IMR-90 (cell line): Measurements from ENCODE around the gene IKBKE. TPM values are rescaled to one million over a fixed set of nuclear protein-coding genes. Genes with fewer than 3 reads are reported as not detected.

Experiments
- ATAC-seq: fragments of 200-7000 bp; cut with Tn5 transposase; 2 replicates; pipeline ENCODE4 v1.9.1; 2020; ENCODE audit warnings: low read depth, mild to moderate bottlenecking, moderate library complexity
- BruUV-seq: library from RNA; stranded (reverse); fragments of 400-500 nt; replicated peaks from 2 replicates; lab custom pipeline; 2021; lab: Mats Ljungman, UMichigan
- CTCF ChIA-PET: fragments of 300-600 bp; formaldehyde crosslinking; extraction: SDS; loops from one replicate; lab custom pipeline; 2021; ENCODE audit warnings: antibody characterized with exemption; lab: Yijun Ruan, JAX
- POLR2A ChIA-PET: fragments of 300-600 bp; sonication (Branson Sonifier 250); formaldehyde crosslinking; loops from one replicate; lab custom pipeline; 2022; ENCODE audit warnings: antibody characterized with exemption; ENCODE audit not compliant: unreplicated experiment; lab: Charles Lee
- DNase-seq: peaks from one replicate; pipeline ENCODE4 v3.0.0; 2013
- H2AFZ ChIP-seq: replicated peaks from 2 replicates; pipeline ENCODE3; 2013; ENCODE audit warnings: low read length, mild to moderate bottlenecking; ENCODE audit not compliant: poor library complexity
- H2AK5ac ChIP-seq: 2 replicates; pipeline ENCODE4 v1.6.1; 2013; ENCODE audit warnings: low read depth, low read length, inconsistent platforms
- H2AK9ac ChIP-seq: replicated peaks from 2 replicates; pipeline ENCODE3; 2013; ENCODE audit warnings: mild to moderate bottlenecking, low read depth, low read length, moderate library complexity; ENCODE audit not compliant: poor library complexity
- H2BK120ac ChIP-seq: 2 replicates; pipeline ENCODE4 v1.6.1; 2013; ENCODE audit warnings: low read depth, low read length, inconsistent platforms
- H2BK15ac ChIP-seq: 3 replicates; pipeline ENCODE4 v1.6.1; 2013; ENCODE audit warnings: low read depth, low read length, inconsistent platforms
- H2BK20ac ChIP-seq: 2 replicates; pipeline ENCODE4 v1.6.1; 2013; ENCODE audit warnings: low read depth, mild to moderate bottlenecking, inconsistent platforms, low read length, moderate library complexity
- H2BK5ac ChIP-seq: 2 replicates; pipeline ENCODE4 v1.6.1; 2013; ENCODE audit warnings: mild to moderate bottlenecking, low read depth, low read length, inconsistent platforms; ENCODE audit not compliant: poor library complexity, severe bottlenecking
- H3K14ac ChIP-seq: replicated peaks from 2 replicates; pipeline ENCODE4 v1.6.1; 2013; ENCODE audit warnings: low read depth, low read length, inconsistent platforms
- H3K18ac ChIP-seq: 2 replicates; pipeline ENCODE4 v1.6.1; 2013; ENCODE audit warnings: low read depth, low read length, control low read depth
- H3K23ac ChIP-seq: 2 replicates; pipeline ENCODE4 v1.6.1; 2013; ENCODE audit warnings: low read depth, low read length, inconsistent platforms
- H3K27ac ChIP-seq: 2 replicates; pipeline ENCODE4 v1.5.1; 2013; ENCODE audit warnings: mild to moderate bottlenecking, control low read depth, low read length; ENCODE audit not compliant: insufficient read depth
- H3K27me3 ChIP-seq: 2 replicates; pipeline ENCODE4 v1.6.1; 2013; ENCODE audit warnings: low read length; ENCODE audit not compliant: control insufficient read depth, insufficient read depth
- H3K36me3 ChIP-seq: 2 replicates; pipeline ENCODE4 v1.6.1; 2013; ENCODE audit warnings: low read length, mixed read lengths; ENCODE audit not compliant: control insufficient read depth, insufficient read depth
- H3K4ac ChIP-seq: 2 replicates; pipeline ENCODE4 v1.6.1; 2013; ENCODE audit warnings: low read depth, low read length, inconsistent platforms
- H3K4me1 ChIP-seq: 2 replicates; pipeline ENCODE4 v1.6.1; 2013; ENCODE audit warnings: low read length, mixed read lengths; ENCODE audit not compliant: control insufficient read depth, insufficient read depth
- H3K4me2 ChIP-seq: 2 replicates; pipeline ENCODE4 v1.6.1; 2013; ENCODE audit warnings: low read depth, mild to moderate bottlenecking, control low read depth, low read length, moderate library complexity
- H3K4me3 ChIP-seq: 2 replicates; pipeline ENCODE4 v1.5.1; 2013; ENCODE audit warnings: low read depth, mild to moderate bottlenecking, control low read depth, low read length, moderate library complexity; ENCODE audit not compliant: insufficient read depth
- H3K56ac ChIP-seq: 2 replicates; pipeline ENCODE4 v1.6.1; 2013; ENCODE audit warnings: low read length, inconsistent platforms; ENCODE audit not compliant: insufficient read depth; ENCODE audit errors: extremely low read depth
- H3K79me1 ChIP-seq, 2 experiments: 2 replicates each; pipeline ENCODE4 v1.6.1; 2013; ENCODE audit warnings: low read length in 2 of 2, inconsistent platforms in 1 of 2, low read depth in 1 of 2
- H3K9ac ChIP-seq: 2 replicates; pipeline ENCODE4 v1.6.1; 2013; ENCODE audit warnings: low read depth, low read length, control low read depth
- H3K9me1 ChIP-seq: 2 replicates; pipeline ENCODE4 v1.6.1; 2013; ENCODE audit warnings: low read length, inconsistent platforms; ENCODE audit not compliant: insufficient read depth
- H3K9me3 ChIP-seq: 2 replicates; pipeline ENCODE4 v1.6.1; 2013; ENCODE audit warnings: low read length; ENCODE audit not compliant: control insufficient read depth, insufficient read depth
- H4K20me1 ChIP-seq: 2 replicates; pipeline ENCODE4 v1.6.1; 2013; ENCODE audit warnings: low read length, inconsistent platforms; ENCODE audit not compliant: insufficient read depth
- H4K5ac ChIP-seq: 2 replicates; pipeline ENCODE4 v1.6.1; 2013; ENCODE audit warnings: mild to moderate bottlenecking, low read depth, low read length, control low read depth
- H4K8ac ChIP-seq, 2 experiments: 2 replicates each; pipeline ENCODE4 v1.6.1; 2013; ENCODE audit warnings: low read depth in 2 of 2, low read length in 2 of 2, control low read depth in 1 of 2, inconsistent platforms in 1 of 2
- H4K91ac ChIP-seq: 2 replicates; pipeline ENCODE4 v1.6.1; 2013; ENCODE audit warnings: low read depth, low read length, inconsistent platforms; ENCODE audit not compliant: insufficient read depth
- BHLHE40 ChIP-seq: fragments of 150-350 bp; IDR thresholded peaks from 2 replicates; pipeline ENCODE4 v1.6.1; 2016; ENCODE audit warnings: mild to moderate bottlenecking, low read depth, low read length
- CEBPB ChIP-seq: IDR thresholded peaks from 2 replicates; pipeline ENCODE4 v1.6.1; 2012; ENCODE audit warnings: low read depth, low read length, improper control_type of control experiment
- CHD1 ChIP-seq: IDR thresholded peaks from 2 replicates; pipeline ENCODE4 v1.6.1; 2012; ENCODE audit warnings: low read depth, low read length, improper control_type of control experiment
- CTCF ChIP-seq: conservative IDR thresholded peaks from 2 replicates; pipeline ENCODE4 v1.5.1; 2012; ENCODE audit warnings: mild to moderate bottlenecking, low read depth, low read length, improper control_type of control experiment
- FOS ChIP-seq: fragments of 150-350 bp; IDR thresholded peaks from 2 replicates; pipeline ENCODE4 v1.6.1; 2016; ENCODE audit warnings: low read depth, low read length
- MAFK ChIP-seq: IDR thresholded peaks from 2 replicates; pipeline ENCODE4 v1.6.1; 2012; ENCODE audit warnings: low read depth, low read length, improper control_type of control experiment
- MXI1 ChIP-seq: IDR thresholded peaks from 2 replicates; pipeline ENCODE4 v1.6.1; 2012; ENCODE audit warnings: low read depth, mild to moderate bottlenecking, low read length, moderate library complexity, borderline replicate concordance
- NFE2L2 ChIP-seq: fragments of 150-350 bp; IDR thresholded peaks from 2 replicates; pipeline ENCODE4 v1.6.1; 2016; ENCODE audit warnings: low read depth, mild to moderate bottlenecking, low read length
- POLR2A ChIP-seq: IDR thresholded peaks from 2 replicates; pipeline ENCODE4 v1.6.1; 2012; ENCODE audit warnings: mild to moderate bottlenecking, low read depth, low read length
- RAD21 ChIP-seq: IDR thresholded peaks from 2 replicates; pipeline ENCODE4 v1.6.1; 2012; ENCODE audit warnings: low read length, improper control_type of control experiment
- RCOR1 ChIP-seq: IDR thresholded peaks from 2 replicates; pipeline ENCODE4 v1.6.1; 2012; ENCODE audit warnings: mild to moderate bottlenecking, low read length, improper control_type of control experiment; ENCODE audit not compliant: insufficient replicate concordance
- RFX5 ChIP-seq: IDR thresholded peaks from 2 replicates; pipeline ENCODE4 v1.8.0; 2012; ENCODE audit warnings: low read depth, mild to moderate bottlenecking, low read length, moderate library complexity
- USF2 ChIP-seq: fragments of 150-350 bp; IDR thresholded peaks from 2 replicates; pipeline ENCODE4 v1.6.1; 2017; ENCODE audit warnings: mild to moderate bottlenecking, antibody characterized with exemption, low read length, low read depth
- WGBS, 2 experiments: methylation state at CpG; one replicate each; pipeline versions ENCODE4 v1.1.5 to v1.1.7; 2013; ENCODE audit warnings: missing lambda C conversion rate in 2 of 2; ENCODE audit not compliant: insufficient read length in 1 of 2; ENCODE audit errors: extremely low coverage in 2 of 2; 5-methylcytosine and 5-hydroxymethylcytosine counted together
- dilution Hi-C: fragments of 300-500 bp; cut with HindIII; formaldehyde crosslinking; loops from one replicate; pipeline ENCODE4 v1.14.3; 2018; ENCODE audit warnings: low sequenced_read_pairs; ENCODE audit not compliant: unreplicated experiment
- in situ Hi-C: fragments of 300-500 bp; cut with MboI; formaldehyde crosslinking; loops from 3 replicates; pipeline ENCODE4 v1.14.3; 2019; ENCODE audit warnings: low sequenced_read_pairs, inconsistent platforms, mixed read lengths
- intact Hi-C: fragments of 100-400 bp; cut with micrococcal nuclease; formaldehyde crosslinking; loops from 2 replicates; pipeline ENCODE4 v1.10.0; 2022
- polyA plus RNA-seq, 3 experiments: library from polyadenylated mRNA; depleted of rRNA; stranded (reverse); fragments of >200 nt; gene quantifications; 2 replicates each; pipeline ENCODE4 v1.2.3, GENCODE V29; 2012; ENCODE audit warnings: low replicate concordance in 1 of 3
- total RNA-seq: library from RNA; depleted of rRNA; stranded (reverse); fragments of >200 nt; gene quantifications from 2 replicates; pipeline ENCODE4 v1.2.3, GENCODE V29; 2012

IKBKE gene
- total and polyA plus RNA-seq, 2 of the 4 experiments (the other 2 are of a cell fraction): 20.3 to 24.0 TPM

GRCh38 chr1:206492589-206492988 is 22.3 kb downstream of the IKBKE start:
- intact Hi-C loops: loop anchor here (5.0 kb wide), 1 partner anchor 420 kb away; no protein-coding TSS in a partner anchor
- no peak overlapping the region for H2AK5ac ChIP-seq
- H3K9me1 ChIP-seq: 0 out of 2 replicates have a peak, but pooled peaks cover 7% of the 10 kb centered on the region
- 93% methylated on average over 8 of the region's 10 CpGs; no CpG with 5 or more reads in 1 of the 2 experiments for WGBS, 2 experiments
- H3K14ac ChIP-seq: no peak overlapping the region
- DNase-seq (no peak), ATAC-seq (no peak)
- no peak overlapping the region for H4K91ac ChIP-seq
- no peak overlapping the region for H3K4me3 ChIP-seq
- POLR2A ChIA-PET: no interaction called here
- dilution Hi-C loops: no loop called here
- no peak overlapping the region for H2AK9ac ChIP-seq
- no peak overlapping the region for H3K9ac ChIP-seq
- H3K23ac ChIP-seq: no peak overlapping the region
- no peak overlapping the region for H2BK120ac ChIP-seq
- H3K27me3 ChIP-seq: no peaks in the 10 kb centered on the region
- no peak overlapping the region for H3K4me2 ChIP-seq
- H2AFZ ChIP-seq: no peak overlapping the region
- H2BK5ac ChIP-seq: no peak overlapping the region
- CTCF ChIA-PET: no interaction called here
- peaks cover 4% of the 10 kb centered on the region for H3K4me1 ChIP-seq
- no peak overlapping the region for H3K56ac ChIP-seq
- H3K18ac ChIP-seq: no peak overlapping the region
- TF ChIP-seq USF2: no peak
- no peak for TF ChIP-seq RCOR1
- no peak for TF ChIP-seq MAFK
- TF ChIP-seq RFX5: no peak
- TF ChIP-seq FOS: no peak
- no peak for TF ChIP-seq BHLHE40
- TF ChIP-seq CHD1: no peak
- TF ChIP-seq CEBPB: no peak
- no peak for TF ChIP-seq NFE2L2
- TF ChIP-seq CTCF: no peak
- TF ChIP-seq RAD21: no peak
- no peak for TF ChIP-seq POLR2A
- no peak for TF ChIP-seq MXI1
- no TSS peak for BruUV-seq
- no peak overlapping the region for H4K5ac ChIP-seq
- no peak overlapping the region for H2BK20ac ChIP-seq
- no peaks in the 10 kb centered on the region for H3K9me3 ChIP-seq
- in situ Hi-C loops: no loop called here
- no peak overlapping the region for H3K4ac ChIP-seq
- H4K8ac ChIP-seq: no peak overlapping the region
- no peaks in the 10 kb centered on the region; the same call in 1 of the 2 replicates for H4K20me1 ChIP-seq
- H2BK15ac ChIP-seq: no peak overlapping the region
- H3K79me1 ChIP-seq: no peaks in the 10 kb centered on the region
- no peak overlapping the region for H3K27ac ChIP-seq
- peaks cover 41% of the 10 kb centered on the region for H3K36me3 ChIP-seq
